ENCODE results near the gene C19orf25. TPM values are rescaled to one million over a fixed set of nuclear protein-coding genes. Genes with fewer than 3 reads are reported as not detected.

Gene C19orf25
- total and polyA plus RNA-seq, 2 of the 13 experiments (the other 11 are each of a cell fraction or from before 2014, with no cell fraction given) = 14.2 to 32.4 TPM

GRCh38 chr19:1446713-1447481 lies 32.1 kb downstream of the C19orf25 start (continued):
- TF ChIP-seq TFAP4 (IDR thresholded peaks at IDR 0.05; ENCODE audit: borderline replicate concordance, low read depth) (no peak), CREM (IDR thresholded peaks at IDR 0.05) (no peak), CREM (CRISPR knock-in tag; IDR thresholded peaks at IDR 0.05) (no peak), IRF9 (CRISPR knock-in tag; IDR thresholded peaks at IDR 0.05; ENCODE audit: borderline replicate concordance) (no peak), ZNF790 (CRISPR knock-in tag; IDR thresholded peaks at IDR 0.05; ENCODE audit: borderline replicate concordance) (0 out of 2 replicates have a peak, but pooled peaks have one; percentile 32)

GRCh38 chr19:1445932-1446712 lies 32.9 kb downstream of the C19orf25 start:
- peaks cover 2 to 14% of the 10 kb centered on the region in 2 experiments; a peak in 4 of 5 replicates for H3K36me3 ChIP-seq (replicated peaks in 1 of 2; ENCODE audit: control insufficient read depth in 1 of 2, insufficient read depth in 2 of 2, low read length in 2 of 2)
- peaks cover 9 to 46% of the 10 kb centered on the region in 2 experiments for H3K27me3 ChIP-seq (ENCODE audit: control insufficient read depth in 1 of 2, insufficient read depth in 2 of 2, low read length in 2 of 2)
- peak overlapping the region; percentile 56 for H3K4me2 ChIP-seq (ENCODE audit: low read depth, low read length)
- CTCF ChIA-PET (ENCODE audit: low intra/inter-chr PET ratio, low total read pairs) = no interaction called here
- H3K4me3 ChIP-seq (replicated peaks in 1 of 3; ENCODE audit: insufficient read depth in 1 of 3, low read depth in 2 of 3, low read length in 3 of 3) = peak overlapping the region; percentile 12 to 78 (median 64); a peak in 3 of 6 replicates
- FAIRE-seq (no peak), DNase-seq (ENCODE audit: low spot score) (no peak), ATAC-seq (peak; percentile 30)
- H3K4me1 ChIP-seq (ENCODE audit: insufficient read depth, low read length) = peaks cover 22% of the 10 kb centered on the region
- H3K9ac ChIP-seq (ENCODE audit: insufficient read depth, low read depth, low read length) = no peak overlapping the region
- intact Hi-C loops (cut with micrococcal nuclease; ENCODE audit: unreplicated experiment) = no loop called here
- H3K9me3 ChIP-seq (ENCODE audit: low read length) = no peaks in the 10 kb centered on the region
- no peak overlapping the region for H3K27ac ChIP-seq (ENCODE audit: extremely low read length, insufficient read depth, low read length)
- H2AFZ ChIP-seq (ENCODE audit: low read length) = no peak overlapping the region
- H3K79me2 ChIP-seq (ENCODE audit: insufficient read depth, low read length) = peaks cover 2% of the 10 kb centered on the region
- in situ Hi-C loops (cut with HindIII; ENCODE audit: extremely low pct_ligation_motif_present, low pct_unique_long_range_greater_than_20kb) = no loop called here
- no TSS peak for BruUV-seq (replicated peaks)
- no CpG with 5 or more reads among the region's 99 CpGs for WGBS (ENCODE audit: low lambda C conversion rate)
- peaks cover 26% of the 10 kb centered on the region; the same call in 1 of the 2 replicates for H4K20me1 ChIP-seq (ENCODE audit: insufficient read depth, low read length)
- POLR2A ChIA-PET = interaction anchor here (0.6 to 1.7 kb wide), 3 partner anchors 21 to 145 kb away, joined by 3 read pairs; no protein-coding TSS in a partner anchor
- peak; percentile 50; the same call in 1 of the 2 replicates for TF ChIP-seq ZNF740 (CRISPR knock-in tag; IDR thresholded peaks at IDR 0.05)
- TF ChIP-seq YY1 (IDR thresholded peaks at IDR 0.05; ENCODE audit: insufficient read depth, insufficient replicate concordance, low read depth, low read length) = no peak
- no peak for TF ChIP-seq ZNF451 (CRISPR knock-in tag; IDR thresholded peaks at IDR 0.05)
- TF ChIP-seq ZMAT3 (CRISPR knock-in tag; conservative IDR thresholded peaks at IDR 0.05) = no peak; the same call in 1 of the 2 replicates
- TF ChIP-seq ZNF234 (CRISPR knock-in tag; conservative IDR thresholded peaks at IDR 0.05) = no peak
- TF ChIP-seq ZNF562 (CRISPR knock-in tag; IDR thresholded peaks at IDR 0.05; ENCODE audit: borderline replicate concordance) = no peak
- no peak for TF ChIP-seq ZNF615 (CRISPR knock-in tag; IDR thresholded peaks at IDR 0.05; ENCODE audit: borderline replicate concordance)
- no peak for TF ChIP-seq PAX8 (CRISPR knock-in tag; IDR thresholded peaks at IDR 0.05; ENCODE audit: borderline replicate concordance)
- TF ChIP-seq ZNF839 (CRISPR knock-in tag; IDR thresholded peaks at IDR 0.05; ENCODE audit: borderline replicate concordance) = no peak
- TF ChIP-seq ZNF775 (CRISPR knock-in tag; IDR thresholded peaks at IDR 0.05; ENCODE audit: borderline replicate concordance) = no peak
- TF ChIP-seq HMGA1 (CRISPR knock-in tag; conservative IDR thresholded peaks at IDR 0.05) = no peak
- TF ChIP-seq YEATS4 (CRISPR knock-in tag; IDR thresholded peaks at IDR 0.05; ENCODE audit: borderline replicate concordance) = no peak
- TF ChIP-seq IKZF1 (IDR thresholded peaks at IDR 0.05) = no peak
- no peak for TF ChIP-seq TAF1 (CRISPR knock-in tag; IDR thresholded peaks at IDR 0.05)
- TF ChIP-seq RBFOX2 (IDR thresholded peaks at IDR 0.05; ENCODE audit: low read depth, low read length) = no peak
- no peak for TF ChIP-seq ARID2 (CRISPR knock-in tag; IDR thresholded peaks at IDR 0.05; ENCODE audit: borderline replicate concordance)
